K562 (cell line): Measurements from ENCODE around the gene TCEANC2.

ENCODE experiments used
- ILF3 ChIP-seq: fragments of 450-650 bp; IDR thresholded peaks from 2 replicates; pipeline ENCODE4 v1.6.1; 2018; ENCODE audit warnings: antibody characterized with exemption, mild to moderate bottlenecking, moderate library complexity, borderline replicate concordance
- POLR2A ChIP-seq: fragments of 450-650 bp; conservative IDR thresholded peaks from 2 replicates; pipeline ENCODE4 v1.6.1; 2016
- SMC3 ChIP-seq: conservative IDR thresholded peaks from 2 replicates; pipeline ENCODE4 v1.6.1; 2011; ENCODE audit warnings: low read depth, low read length, improper control_type of control experiment; ENCODE audit not compliant: insufficient read depth
- TAF1 ChIP-seq: IDR thresholded peaks from 2 replicates; pipeline ENCODE4 v1.6.1; 2011; ENCODE audit warnings: mild to moderate bottlenecking, low read length, moderate library complexity; ENCODE audit not compliant: insufficient read depth, control insufficient read depth, severe bottlenecking; ENCODE audit errors: extremely low read depth

DNA sequence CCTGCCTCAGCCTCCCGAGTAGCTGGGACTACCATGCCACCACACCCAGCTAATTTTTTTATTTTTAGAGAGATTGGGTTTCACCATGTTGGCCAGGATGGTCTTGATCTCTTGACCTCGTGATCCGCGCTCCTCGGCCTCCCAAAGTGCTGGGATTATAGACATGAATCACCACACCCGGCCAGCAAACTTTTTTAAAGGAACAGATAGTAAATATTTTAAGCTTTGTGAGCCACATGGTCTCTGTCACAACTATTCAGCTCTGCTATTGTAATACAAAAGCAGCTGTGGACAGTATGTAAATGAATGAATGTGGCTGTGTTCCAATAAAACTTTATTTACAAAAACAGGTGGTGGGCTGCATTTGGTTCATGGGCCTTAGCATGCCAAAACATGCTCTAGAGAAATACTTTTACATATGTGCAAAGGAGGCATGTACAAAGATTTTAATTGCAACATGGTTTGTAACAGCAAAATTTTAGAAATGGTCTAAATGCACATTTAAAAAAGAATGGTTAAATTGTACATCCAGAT is 52.4 kb downstream of the TCEANC2 start:
- TF ChIP-seq SMC3 (no peak), POLR2A (no peak), ILF3 (no peak), TAF1 (no peak)
